IPS DF 4.7 (cell line): ENCODE data around the gene MAMSTR.
"Not testable (repeated sequence)": the region's sequence is repeated elsewhere in the genome, so short reads cannot be mapped to it uniquely, and the experiment has no call there.

Source experiments
- DNase-seq: peaks from one replicate; pipeline ENCODE4 v3.0.0-alpha.2; 2013; ENCODE audit warnings: low spot score; ENCODE audit errors: extremely low read depth

MAMSTR gene

DNA sequence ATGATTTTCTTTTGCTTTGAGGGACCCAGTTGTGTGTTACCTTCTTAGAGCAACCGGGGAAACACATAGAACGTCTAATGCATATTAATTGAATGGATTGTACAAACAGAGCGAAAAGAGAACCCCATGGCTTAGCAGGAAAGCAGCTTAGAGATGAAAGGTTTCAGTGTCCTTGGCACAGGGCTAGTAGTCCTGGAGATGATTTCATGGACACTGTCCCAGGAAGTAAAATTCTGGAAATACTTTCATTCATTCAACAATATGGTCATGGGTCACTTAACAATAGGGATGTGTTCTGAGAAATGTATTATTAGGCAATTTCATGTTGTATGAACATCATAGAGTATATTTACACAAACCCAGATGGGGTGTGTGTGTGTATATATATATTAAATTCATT, 33.4 kb downstream of the MAMSTR start:
- DNase-seq, result no peak

- DNase-seq, result no peak
These were observed 33.9 kb downstream of the MAMSTR start for GRCh38 chr19:48685583-48685982.

- DNase-seq, result no peak
These were observed 36.2 kb downstream of the MAMSTR start for GRCh38 chr19:48683349-48683748.

GRCh38 chr19:48681127-48681470, 38.4 kb downstream of the MAMSTR start:
- no peak for DNase-seq

DNA sequence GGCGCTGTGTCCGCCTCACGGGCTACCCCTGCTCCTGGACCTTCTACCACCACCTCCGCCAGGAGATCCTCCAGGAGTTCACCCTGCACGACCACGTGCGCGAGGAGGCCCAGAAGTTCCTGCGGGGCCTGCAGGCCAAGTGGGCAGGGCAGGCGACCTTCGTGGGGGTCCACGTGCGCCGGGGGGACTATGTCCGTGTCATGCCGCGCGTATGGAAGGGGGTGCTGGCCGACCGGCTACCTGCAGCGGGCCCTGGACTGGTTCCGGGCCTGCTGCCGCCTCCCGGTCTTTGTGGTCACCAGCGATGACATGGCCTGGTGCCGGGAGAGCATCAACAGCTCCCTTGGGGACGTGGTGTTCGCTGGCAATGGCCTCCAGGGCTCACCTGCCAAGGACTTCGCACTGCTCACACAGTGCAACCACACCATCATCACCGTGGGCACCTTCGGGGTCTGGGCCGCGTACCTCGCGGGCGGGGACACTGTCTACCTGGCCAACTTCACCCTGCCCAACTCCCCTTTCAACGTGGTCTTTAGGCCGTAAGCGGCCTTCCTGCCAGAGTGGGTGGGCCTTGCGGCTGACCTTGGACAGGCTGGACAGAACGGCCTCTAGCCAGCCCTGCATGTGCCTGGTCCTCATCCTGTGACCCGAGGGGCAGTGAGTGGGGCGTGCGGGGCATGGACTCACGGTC, 38.9 kb downstream of the MAMSTR start:
- DNase-seq, result no peak

- not testable (repeated sequence) for DNase-seq
These were observed 39.5 kb downstream of the MAMSTR start for GRCh38 chr19:48680006-48680405.

DNA sequence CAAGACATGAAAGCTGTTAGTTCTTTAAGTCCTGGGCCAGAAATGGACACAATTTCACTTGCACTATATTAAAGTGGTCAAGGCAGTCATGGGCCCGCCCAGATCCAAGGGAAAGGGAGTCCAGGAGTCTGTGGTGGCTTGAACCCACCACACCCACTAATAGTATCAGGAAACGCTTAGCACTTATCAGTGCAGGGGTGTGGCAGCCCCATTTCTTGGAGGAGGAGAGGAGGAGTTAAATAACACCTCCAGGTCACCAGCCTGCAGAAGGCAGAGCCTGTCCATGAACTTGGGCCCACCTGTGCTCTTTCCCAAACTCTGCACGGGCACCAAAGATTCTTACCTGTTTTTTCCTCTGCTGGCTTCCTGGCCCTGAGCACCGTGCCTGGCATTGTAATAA, 41.3 kb downstream of the MAMSTR start:
- no peak for DNase-seq

- no peak for DNase-seq
These were observed 42.6 kb downstream of the MAMSTR start for GRCh38 chr19:48676887-48677286.

GRCh38 chr19:48676487-48676886, 43.0 kb downstream of the MAMSTR start:
- DNase-seq, result no peak

- DNase-seq, result peak; percentile 78
These were observed 44.4 kb downstream of the MAMSTR start for GRCh38 chr19:48674921-48675824.

DNA sequence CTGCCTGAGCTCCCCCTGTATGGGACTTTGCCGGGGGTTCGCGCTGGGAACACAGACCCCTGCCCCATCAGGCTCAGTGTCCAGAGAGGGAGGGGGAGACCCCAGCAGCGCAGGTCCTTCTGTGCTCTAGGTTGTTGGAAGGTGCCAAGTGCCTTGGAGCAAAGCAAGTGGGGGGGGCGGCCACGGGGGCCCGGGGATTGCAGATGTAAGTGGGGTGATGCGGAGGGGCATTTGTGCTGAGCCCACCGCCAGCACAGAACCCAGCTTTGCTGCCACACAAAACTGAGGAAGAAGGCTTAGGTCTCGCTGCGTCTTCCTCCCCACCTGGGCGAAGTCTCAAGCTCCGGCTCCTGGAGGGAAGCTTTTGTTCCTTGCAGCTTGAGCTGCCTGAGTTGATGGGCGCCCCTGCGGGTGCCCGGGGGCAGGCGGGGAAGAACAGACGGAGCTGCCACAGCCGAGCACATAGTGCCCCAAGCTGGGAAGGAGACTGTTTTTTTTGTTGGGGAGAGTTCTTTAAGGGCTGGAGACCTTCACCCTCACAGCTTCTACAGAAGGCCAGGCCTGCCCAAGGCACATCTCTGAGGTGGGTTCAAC, 45.2 kb downstream of the MAMSTR start:
- DNase-seq, result no peak

DNA sequence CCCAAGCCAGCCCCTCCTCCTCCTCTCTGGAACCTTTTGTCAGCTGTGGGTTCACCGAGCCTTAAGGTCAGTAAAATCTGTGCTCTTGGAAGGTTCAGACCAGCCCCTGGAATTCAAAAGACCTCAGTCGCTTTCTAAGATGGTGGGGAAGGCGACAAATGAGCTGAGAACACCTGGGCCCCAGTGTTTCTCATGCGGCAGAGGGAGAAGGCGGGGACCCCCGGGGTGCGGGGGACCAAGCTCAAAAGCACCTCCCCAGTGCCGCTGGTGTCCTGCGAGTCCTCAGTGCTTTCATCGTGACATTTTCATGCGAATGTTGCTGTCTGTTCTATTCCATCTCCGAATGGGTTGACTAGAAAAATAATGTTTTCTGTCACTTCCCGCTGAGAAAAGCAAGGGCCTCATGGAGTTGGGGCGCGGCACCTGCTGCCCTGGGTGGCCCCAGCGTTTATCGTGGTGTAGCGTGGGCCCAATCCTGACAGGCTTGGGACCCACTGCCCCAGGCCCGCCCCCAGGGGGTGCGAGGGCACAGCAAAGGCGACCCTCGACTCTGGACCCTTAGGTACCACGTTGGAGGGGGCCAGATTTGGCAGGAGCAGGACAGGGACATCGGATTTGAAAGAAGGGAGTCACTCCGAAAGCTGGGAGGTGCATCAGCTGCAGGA, 46.0 kb downstream of the MAMSTR start:
- no peak for DNase-seq

- DNase-seq, result no peak
These were observed 46.5 kb downstream of the MAMSTR start, which contains the start of gene NTN5 for GRCh38 chr19:48672994-48673393. Gene NTN5, minus strand, starts transcription at chr19:48673017. Its CDS starts 2,031 bp downstream, at chr19:48670986.

DNA sequence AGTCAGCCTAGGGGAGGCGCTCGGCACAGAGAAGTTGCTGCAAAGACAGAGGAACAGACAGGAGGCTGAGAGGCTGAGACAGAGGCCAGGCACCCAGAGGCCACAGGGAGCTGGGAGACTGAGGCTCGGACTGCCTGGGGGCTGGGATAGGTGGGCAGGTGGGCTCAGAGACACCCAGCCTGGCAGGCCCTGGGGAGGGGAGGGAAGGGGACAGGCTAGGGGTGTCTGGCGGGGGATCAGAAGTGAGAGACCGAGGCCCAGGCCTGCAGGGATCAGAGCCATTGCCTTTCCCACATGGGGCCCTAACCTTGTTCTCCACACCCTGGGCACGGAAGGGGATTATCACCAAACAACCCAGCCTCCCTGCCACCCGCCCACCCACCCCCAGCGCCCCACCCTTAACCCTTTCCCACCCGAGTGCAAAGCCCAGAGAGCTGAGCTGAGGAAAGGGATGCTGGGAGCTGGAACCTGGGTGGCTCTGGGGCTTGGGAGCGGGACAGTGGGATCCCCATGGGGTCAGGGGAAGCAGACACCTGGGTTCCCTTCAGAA, 48.0 kb downstream of the MAMSTR start:
- no peak for DNase-seq

GRCh38 chr19:48670699-48671445, 48.7 kb downstream of the MAMSTR start:
- DNase-seq, result no peak

GRCh38 chr19:48669903-48670668, 49.4 kb downstream of the MAMSTR start:
- no peak for DNase-seq

- no peak for DNase-seq
These were observed 50.8 kb downstream of the MAMSTR start for GRCh38 chr19:48668761-48669160.

DNA sequence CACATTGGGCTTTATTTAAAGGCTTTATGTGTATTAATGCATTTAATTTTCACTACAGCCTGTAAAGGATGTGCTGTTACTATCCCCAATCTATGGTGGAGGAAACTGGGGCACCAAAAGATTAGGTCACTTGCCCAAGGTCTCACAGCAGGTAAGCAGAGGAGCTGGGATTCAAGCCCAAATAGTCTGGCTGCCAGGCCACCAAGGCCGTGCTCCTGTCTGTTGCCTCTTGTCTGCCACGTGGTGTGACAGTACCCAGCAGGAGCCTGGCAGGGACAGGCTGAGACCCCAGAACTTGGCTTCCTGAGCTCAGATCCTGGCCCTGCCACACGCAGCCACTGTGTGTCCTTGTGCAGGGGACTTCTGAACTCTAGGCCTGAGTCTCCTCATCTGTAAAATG, 51.2 kb downstream of the MAMSTR start:
- DNase-seq, result no peak

GRCh38 chr19:48665786-48666185, 53.7 kb downstream of the MAMSTR start:
- DNase-seq, result no peak

- no peak for DNase-seq
These were observed 55.0 kb downstream of the MAMSTR start for GRCh38 chr19:48664476-48664875.
